Stimulated activated CD8-positive, alpha-beta memory T cell treated with anti-CD3 and anti-CD28 coated beads, Interleukin-4, amount 100 ng/mL, for 24 hours (primary cell): ENCODE measurements around the gene TMIGD3.
"Not testable (repeated sequence)": the region's sequence is repeated elsewhere in the genome, so short reads cannot be mapped to it uniquely, and the experiment has no call there.

Experiments used
- DNase-seq: peaks from one replicate; pipeline ENCODE4 v3.0.0-alpha.2; 2020; ENCODE audit warnings: low read depth

The TMIGD3 gene

DNA sequence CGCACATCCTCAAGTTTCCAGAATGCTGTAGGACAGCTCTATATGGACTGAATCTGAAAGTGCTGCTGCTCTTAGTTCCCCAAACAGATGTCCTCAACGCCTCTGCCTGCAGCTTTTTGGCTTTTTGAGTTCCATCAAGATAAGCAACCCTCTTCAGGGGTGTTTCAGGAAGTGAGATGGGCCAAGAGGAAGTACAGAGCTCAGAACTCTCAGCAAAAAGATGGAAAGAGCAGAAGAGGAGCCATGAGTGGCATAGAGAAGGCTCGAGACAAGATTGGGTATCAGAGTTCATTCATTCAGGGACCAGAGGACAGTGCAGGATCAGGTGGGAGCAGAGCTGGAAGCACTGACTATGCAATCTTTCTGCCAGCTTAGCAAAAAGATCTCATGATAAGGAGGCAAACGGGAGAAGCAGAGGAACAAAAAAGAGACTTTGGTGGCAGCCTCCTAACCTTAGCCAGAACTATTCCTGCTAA is at the start of gene TMIGD3, which contains the start of gene ADORA3:
TMIGD3 (minus strand) TSS at position 49 of the 476 bp plus-strand sequence. CDS start 279 bp downstream, outside the sequence.
ADORA3 (minus strand) TSS at position 49 of the 476 bp plus-strand sequence. CDS start 279 bp downstream, outside the sequence.
- no peak for DNase-seq

DNA sequence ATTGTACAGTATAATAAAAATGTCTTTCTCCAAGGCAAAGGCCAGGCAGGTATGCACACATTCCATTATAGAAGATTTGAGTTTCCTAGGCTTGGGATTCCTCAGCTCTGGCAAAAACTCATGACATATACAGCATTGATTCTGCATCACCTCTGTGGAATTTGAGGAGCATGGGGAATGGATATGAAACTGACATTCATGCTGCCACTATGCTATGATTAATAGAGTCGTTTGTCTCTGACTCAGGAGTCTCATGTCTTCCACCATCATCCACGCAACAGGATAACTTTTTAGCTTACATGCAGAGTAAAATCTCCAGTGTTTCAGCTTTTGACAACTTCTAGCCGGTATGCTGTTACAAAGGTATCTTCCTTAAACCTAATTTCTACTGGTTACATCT is 49.8 kb upstream of the TMIGD3 start:
- DNase-seq: no peak

- DNase-seq: no peak
These were observed 49.2 kb upstream of the TMIGD3 start for GRCh38 chr1:111552587-111552986.

- DNase-seq: no peak
These were observed 48.4 kb upstream of the TMIGD3 start for GRCh38 chr1:111551623-111552411.

GRCh38 chr1:111547786-111548185 is 44.4 kb upstream of the TMIGD3 start:
- not testable (repeated sequence) for DNase-seq

DNA sequence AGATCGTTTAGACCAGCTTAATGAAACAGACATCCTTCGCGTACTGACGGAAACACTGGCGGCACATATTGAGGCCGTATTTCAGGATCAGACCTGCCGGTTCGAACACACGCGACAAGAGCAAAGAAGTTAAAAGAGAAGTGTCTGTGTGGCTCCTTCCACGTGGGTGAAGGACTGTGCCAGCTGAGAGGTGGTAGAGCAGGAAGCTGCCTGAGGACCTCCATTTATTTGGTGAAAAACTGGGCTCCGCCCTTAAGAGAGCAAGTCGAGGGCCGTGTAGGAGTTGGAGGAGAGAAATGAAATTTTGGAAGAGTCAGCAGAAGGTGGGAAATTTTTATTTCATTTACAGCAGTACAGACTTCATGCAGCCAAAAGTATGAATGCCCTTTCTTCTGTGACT is 38.8 kb upstream of the TMIGD3 start:
- no peak for DNase-seq

- DNase-seq: no peak
These were observed 38.3 kb upstream of the TMIGD3 start for GRCh38 chr1:111541721-111542120.

GRCh38 chr1:111540928-111541327 is 37.5 kb upstream of the TMIGD3 start:
- no peak for DNase-seq

- DNase-seq: no peak
These were observed 35.1 kb upstream of the TMIGD3 start for GRCh38 chr1:111538343-111539025.

DNA sequence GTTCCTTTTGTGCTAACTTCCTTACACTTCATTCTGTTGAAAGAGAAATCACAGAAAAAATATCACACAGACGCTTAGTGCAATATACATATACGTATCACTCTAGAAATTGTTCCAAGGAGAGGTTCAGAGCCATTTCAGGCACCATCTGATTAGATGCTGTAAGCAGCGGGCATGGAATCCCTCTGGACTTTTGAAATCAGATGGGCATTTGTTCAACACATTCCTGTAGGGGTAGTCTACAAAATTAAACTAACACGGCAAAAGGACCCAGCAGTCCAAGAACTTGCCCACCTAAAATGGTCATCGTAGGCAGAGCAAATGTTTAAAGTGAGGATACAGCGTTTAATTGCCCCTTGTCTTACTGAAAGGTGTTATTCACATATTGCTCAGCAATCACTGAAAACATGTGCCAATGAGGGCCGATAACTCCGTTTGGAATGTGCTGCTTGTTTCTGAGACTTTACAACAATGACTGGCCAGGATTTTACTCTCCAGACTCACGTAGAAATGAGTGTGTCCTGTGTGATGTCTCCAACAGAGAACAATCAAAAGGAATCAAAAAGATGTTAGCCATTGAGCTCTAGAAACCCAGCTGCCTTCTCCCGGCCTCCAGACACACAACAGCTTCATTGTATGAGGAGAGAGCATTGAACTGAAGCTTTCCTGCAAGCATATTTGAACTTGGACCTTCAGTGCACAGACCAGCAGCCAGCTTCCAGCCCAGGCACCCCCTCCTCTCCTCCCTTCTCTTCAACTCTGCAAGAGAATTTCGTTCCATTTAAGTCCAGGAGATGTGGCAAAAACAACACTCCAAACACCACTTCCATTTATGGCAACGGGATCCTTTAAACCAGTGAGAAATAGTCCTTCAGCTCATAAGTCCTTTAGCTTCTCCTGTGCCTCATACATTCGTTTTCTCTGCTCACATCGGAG is 32.1 kb upstream of the TMIGD3 start:
- DNase-seq: no peak

DNA sequence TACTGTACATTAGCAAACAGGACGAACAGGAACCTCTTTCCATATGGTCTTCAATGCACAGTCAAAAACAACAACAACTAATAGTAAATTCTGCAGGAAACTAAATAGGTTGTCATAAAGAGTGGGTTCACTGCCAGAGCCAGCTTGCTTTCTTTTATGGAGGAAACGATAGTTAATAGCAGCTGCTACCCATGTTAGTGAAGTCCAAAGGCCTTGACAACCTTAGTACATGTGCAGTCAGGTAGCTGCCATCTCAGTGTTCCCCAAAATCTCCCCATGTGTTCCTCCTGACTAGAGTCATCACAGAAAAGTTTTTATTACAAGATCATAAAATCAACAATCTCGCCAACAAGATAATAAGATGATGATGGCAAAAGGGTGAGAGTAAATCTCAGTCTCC is 16.6 kb upstream of the TMIGD3 start:
- no peak for DNase-seq

- DNase-seq: no peak
These were observed 14.2 kb upstream of the TMIGD3 start for GRCh38 chr1:111517469-111518225.

DNA sequence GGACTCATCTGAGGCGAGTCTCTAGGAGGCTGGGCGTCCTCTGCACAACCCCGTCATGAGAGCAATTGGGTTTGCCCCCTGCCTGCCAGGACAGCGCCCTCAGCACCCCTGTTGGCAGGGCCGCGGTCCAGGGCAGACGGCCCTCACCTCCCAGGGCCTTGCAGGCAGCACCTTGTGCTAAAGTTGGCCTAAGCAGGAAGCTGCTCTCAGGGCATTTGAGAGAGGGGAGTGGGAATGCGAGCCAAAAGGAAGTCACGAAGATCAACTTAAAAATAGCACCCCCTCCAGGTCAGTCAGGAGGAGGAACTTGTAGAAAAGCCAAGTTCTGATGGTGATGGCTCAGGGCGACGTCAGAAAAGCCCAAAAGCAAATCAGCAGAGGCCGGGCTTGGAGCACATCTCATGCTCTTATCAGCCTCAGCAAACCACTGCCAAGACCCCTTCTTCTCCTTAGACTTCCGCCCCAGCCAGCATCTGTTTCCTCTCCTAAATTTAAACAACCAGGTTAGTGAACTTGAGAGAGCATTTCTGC is 12.6 kb upstream of the TMIGD3 start:
- DNase-seq: no peak

- no peak for DNase-seq
These were observed 12.0 kb upstream of the TMIGD3 start for GRCh38 chr1:111515291-111516004.

DNA sequence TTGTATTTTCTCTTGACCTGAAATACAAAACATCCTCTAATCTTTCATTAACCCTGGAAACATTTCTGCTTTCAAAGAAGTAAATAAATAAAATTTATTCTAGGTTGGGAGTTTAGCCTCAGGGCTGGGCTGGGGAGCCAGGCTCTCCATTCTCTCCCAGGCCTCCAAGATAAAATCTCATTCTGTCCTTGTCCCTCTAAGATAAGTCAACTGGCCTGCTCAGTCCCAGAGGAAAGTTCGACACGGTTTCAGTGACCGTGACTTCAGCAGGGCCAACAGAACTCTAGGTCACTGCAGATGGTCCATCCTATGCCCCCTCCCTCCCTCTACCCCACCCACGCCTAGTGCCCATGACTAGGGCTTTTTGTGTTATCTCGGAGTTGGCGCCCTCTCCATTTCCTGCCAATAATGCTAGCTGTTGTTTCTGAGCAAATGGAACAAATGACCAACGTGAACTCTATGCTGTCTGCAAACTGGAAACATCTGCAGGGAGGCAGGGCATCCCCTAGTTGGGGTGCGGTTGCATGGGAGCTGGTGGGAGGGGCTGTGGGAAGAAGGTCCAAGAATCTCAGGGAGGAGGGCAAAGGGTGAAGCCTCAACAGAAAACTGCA is 10.1 kb upstream of the TMIGD3 start:
- DNase-seq: no peak

- DNase-seq: no peak
These were observed 9.5 kb upstream of the TMIGD3 start for GRCh38 chr1:111512931-111513330.

DNA sequence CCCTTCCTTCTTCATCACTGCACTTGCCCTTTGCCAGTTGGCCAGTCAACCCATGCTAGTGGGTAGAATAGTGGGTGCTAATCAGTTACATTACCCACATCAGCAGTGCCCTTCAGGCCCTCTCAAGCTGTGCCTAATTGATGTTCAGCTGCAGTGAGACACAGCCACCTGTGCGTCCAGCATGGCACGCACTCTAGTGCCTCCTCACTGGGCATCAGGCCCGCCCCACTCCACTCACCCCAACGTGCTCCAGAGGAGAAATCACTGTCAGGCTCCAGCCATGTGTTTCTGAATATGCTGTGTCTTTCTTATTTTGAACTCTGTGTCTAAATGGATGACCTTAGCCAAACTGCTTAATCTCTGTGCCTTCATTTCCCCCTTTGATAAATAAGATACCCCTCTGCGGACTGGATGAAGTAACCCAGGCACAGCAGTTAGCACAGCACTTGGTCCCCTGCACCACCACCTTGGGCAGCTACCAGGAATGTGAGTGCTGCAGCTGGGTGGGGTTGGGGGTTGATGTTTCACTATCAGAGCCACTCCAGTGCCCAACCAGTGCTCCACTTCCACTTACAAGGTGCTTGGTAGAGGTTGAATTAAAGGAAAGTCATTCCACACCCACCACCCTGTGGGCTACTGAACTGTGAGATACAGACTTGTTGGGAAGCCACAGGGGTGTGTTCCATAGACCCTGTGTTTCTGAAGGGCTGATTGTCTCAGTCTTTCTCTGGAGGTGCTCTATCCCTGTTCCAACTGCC is 8.9 kb upstream of the TMIGD3 start:
- DNase-seq: no peak

GRCh38 chr1:111511370-111511769 is 7.9 kb upstream of the TMIGD3 start:
- no peak for DNase-seq

DNA sequence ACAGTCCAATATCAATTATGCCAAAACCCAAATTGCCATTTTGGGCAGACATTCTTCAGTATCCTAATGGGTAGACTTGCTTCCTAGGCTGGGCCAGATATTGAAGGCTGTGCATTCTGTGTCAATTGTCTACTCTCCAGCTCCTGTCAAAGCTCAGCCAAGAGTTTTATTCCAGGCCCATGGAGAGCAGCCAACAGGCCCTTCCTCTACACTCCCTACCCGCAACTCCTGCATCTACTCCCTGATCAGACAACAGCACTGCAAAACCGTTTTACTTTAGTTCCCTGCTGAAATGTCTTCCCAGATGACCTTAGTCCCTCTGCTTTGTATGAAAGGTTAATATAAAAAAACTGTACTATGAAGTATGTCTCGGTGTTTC is 6.6 kb upstream of the TMIGD3 start:
- DNase-seq: no peak
